Activated T-helper 2 cell treated with anti-CD3 and anti-CD28 coated beads, Interferon-gamma antibody, Interleukin-2, Interleukin-4, amounts not matched to agents 10 μg/mL and 5 μg/mL and 100 μg/mL, durations not matched to agents 14 hours and 24 hours and 36 hours (primary cell): ENCODE measurements around the gene SYNC. TPM values are rescaled to one million over a fixed set of nuclear protein-coding genes. Genes with fewer than 3 reads are reported as not detected.
A peak's percentile ranks its signal among the peaks of the same experiment; 100 is the strongest.
"Not testable (repeated sequence)": the region's sequence is repeated elsewhere in the genome, so short reads cannot be mapped to it uniquely, and the experiment has no call there.

Experiments used
- DNase-seq: peaks from one replicate; pipeline ENCODE4 v3.0.0; 2021; ENCODE audit warnings: low spot score
- H3K27ac Mint-ChIP-seq: one replicate; pipeline ENCODE4 v1.8.0; 2021; ENCODE audit warnings: mixed read lengths
- H3K27me3 Mint-ChIP-seq: one replicate; pipeline ENCODE4 v1.8.0; 2021; ENCODE audit warnings: low read depth, mixed read lengths
- H3K36me3 Mint-ChIP-seq: one replicate; pipeline ENCODE4 v1.8.0; 2021; ENCODE audit warnings: low read depth, mixed read lengths
- H3K4me1 Mint-ChIP-seq: one replicate; pipeline ENCODE4 v1.8.0; 2021; ENCODE audit warnings: low read depth, mixed read lengths
- H3K4me3 Mint-ChIP-seq: one replicate; pipeline ENCODE4 v1.8.0; 2021; ENCODE audit warnings: low read depth, mild to moderate bottlenecking, moderate library complexity, mixed read lengths
- H3K9me3 Mint-ChIP-seq: one replicate; pipeline ENCODE4 v1.8.0; 2021; ENCODE audit warnings: mixed read lengths
- intact Hi-C: fragments of 100-400 bp; cut with micrococcal nuclease; formaldehyde crosslinking; loops from one replicate; pipeline ENCODE4 v1.15.1; 2023
- total RNA-seq: library from RNA; stranded (reverse); gene quantifications from 2 replicates; pipeline ENCODE4 v1.2.3, GENCODE V29; 2022

The SYNC gene
- total RNA-seq, 1 donor from 2014 or later, result not detected

- H3K4me1 Mint-ChIP-seq, H3K9me3 Mint-ChIP-seq, intact Hi-C loops, H3K27ac Mint-ChIP-seq, H3K27me3 Mint-ChIP-seq, H3K4me3 Mint-ChIP-seq, DNase-seq: not testable (repeated sequence)
- peaks cover 77% of the 10 kb centered on the region for H3K36me3 Mint-ChIP-seq
Observed at GRCh38 chr1:32668716-32669115, 33.9 kb downstream of the SYNC start.

DNA sequence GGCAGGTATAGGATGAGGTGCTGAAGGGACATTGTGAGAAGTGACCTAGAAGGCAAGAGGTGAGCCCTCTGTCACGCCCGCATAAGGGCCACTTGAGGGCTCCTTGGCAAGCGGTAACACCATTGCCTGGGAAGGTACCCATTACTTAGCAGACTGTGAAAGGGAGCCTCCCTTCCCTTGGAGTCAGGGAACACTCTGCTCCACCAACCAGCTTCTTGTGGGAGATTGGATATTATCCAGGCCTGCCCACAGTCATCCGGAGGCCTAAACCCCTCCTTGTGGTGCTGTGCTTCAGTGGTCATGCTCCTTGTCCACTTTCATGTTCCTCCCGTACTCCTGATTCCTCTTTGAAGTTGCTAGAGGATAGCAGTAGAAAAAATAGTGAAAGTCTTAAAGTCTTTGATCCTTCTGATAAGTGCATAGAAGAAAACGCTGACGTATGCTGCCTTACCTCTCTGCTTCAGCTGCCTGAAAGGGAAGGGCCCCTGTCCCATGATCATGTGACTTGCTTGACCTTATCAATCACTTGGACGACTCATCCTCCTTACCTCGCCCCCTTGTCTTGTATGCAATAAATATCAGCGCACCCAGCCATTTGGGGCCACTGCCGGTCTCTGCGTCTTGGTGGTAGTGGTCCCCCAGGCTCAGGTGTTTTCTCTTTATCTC is 35.5 kb downstream of the SYNC start:
- no peak overlapping the region for H3K27ac Mint-ChIP-seq
- H3K36me3 Mint-ChIP-seq, result peaks cover 66% of the 10 kb centered on the region
- DNase-seq, result no peak
- intact Hi-C loops, result no loop called here
- peaks cover 5% of the 10 kb centered on the region for H3K4me1 Mint-ChIP-seq
- H3K9me3 Mint-ChIP-seq, result no peaks in the 10 kb centered on the region
- no peak overlapping the region for H3K4me3 Mint-ChIP-seq
- no peaks in the 10 kb centered on the region for H3K27me3 Mint-ChIP-seq

GRCh38 chr1:32665915-32666314 is 36.7 kb downstream of the SYNC start:
- no peak overlapping the region for H3K27ac Mint-ChIP-seq
- intact Hi-C loops, result no loop called here
- peaks cover 68% of the 10 kb centered on the region for H3K36me3 Mint-ChIP-seq
- peaks cover 5% of the 10 kb centered on the region for H3K4me1 Mint-ChIP-seq
- H3K27me3 Mint-ChIP-seq, result no peaks in the 10 kb centered on the region
- no peaks in the 10 kb centered on the region for H3K9me3 Mint-ChIP-seq
- DNase-seq, result no peak
- H3K4me3 Mint-ChIP-seq, result no peak overlapping the region

GRCh38 chr1:32659581-32659980 is 43.0 kb downstream of the SYNC start:
- no peak overlapping the region for H3K27ac Mint-ChIP-seq
- no peak for DNase-seq
- H3K4me3 Mint-ChIP-seq, result no peak overlapping the region
- peaks cover 73% of the 10 kb centered on the region for H3K36me3 Mint-ChIP-seq
- intact Hi-C loops, result no loop called here
- H3K4me1 Mint-ChIP-seq, result peaks cover 21% of the 10 kb centered on the region
- H3K27me3 Mint-ChIP-seq, result no peaks in the 10 kb centered on the region
- H3K9me3 Mint-ChIP-seq, result no peaks in the 10 kb centered on the region

- Mint-ChIP-seq H3K27ac (peak overlapping the region; percentile 100), H3K36me3 (peaks cover 63% of the 10 kb centered on the region), H3K27me3 (no peaks in the 10 kb centered on the region), H3K4me3 (peak overlapping the region; percentile 93), H3K4me1 (peaks cover 41% of the 10 kb centered on the region), H3K9me3 (no peaks in the 10 kb centered on the region)
- intact Hi-C loops, result no loop called here
- no peak for DNase-seq
Observed at GRCh38 chr1:32652244-32652962, 50.2 kb downstream of the SYNC start.

DNA sequence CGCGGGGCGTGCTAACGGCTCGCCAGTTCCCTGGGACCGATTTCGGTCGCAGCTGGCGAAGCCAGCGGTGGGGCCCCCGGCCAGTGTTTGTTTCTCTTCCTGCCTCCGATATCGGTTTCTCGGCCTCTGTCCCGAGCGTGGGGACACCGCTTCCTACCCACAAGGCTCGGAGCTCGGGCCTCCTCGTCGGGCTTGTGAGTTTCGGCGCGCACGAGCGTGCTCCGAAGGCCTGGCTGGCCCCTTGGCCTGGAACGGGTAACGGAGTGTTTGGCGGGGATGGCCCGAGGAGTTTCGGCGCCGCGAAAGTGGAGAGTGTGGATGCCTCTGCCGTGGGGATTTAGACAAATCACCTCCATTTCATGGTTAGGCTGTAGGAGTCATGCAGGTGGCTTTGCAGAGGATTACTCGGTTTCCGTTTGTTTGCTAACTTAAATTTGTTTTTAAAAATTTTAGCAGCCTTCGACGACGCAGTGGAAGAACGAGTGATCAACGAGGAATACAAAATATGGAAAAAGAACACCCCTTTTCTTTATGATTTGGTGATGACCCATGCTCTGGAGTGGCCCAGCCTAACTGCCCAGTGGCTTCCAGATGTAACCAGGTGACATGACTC is 51.0 kb downstream of the SYNC start:
- no peaks in the 10 kb centered on the region for H3K9me3 Mint-ChIP-seq
- H3K36me3 Mint-ChIP-seq, result peaks cover 54% of the 10 kb centered on the region
- H3K27ac Mint-ChIP-seq, result peak overlapping the region; percentile 100
- H3K27me3 Mint-ChIP-seq, result no peaks in the 10 kb centered on the region
- no peak for DNase-seq
- peaks cover 38% of the 10 kb centered on the region for H3K4me1 Mint-ChIP-seq
- peak overlapping the region; percentile 93 for H3K4me3 Mint-ChIP-seq
- intact Hi-C loops, result loop anchor here (2.0 kb wide), 4 partner anchors 29 to 473 kb away; partner anchors contain the start of genes S100PBP, TXLNA and YARS1

DNA sequence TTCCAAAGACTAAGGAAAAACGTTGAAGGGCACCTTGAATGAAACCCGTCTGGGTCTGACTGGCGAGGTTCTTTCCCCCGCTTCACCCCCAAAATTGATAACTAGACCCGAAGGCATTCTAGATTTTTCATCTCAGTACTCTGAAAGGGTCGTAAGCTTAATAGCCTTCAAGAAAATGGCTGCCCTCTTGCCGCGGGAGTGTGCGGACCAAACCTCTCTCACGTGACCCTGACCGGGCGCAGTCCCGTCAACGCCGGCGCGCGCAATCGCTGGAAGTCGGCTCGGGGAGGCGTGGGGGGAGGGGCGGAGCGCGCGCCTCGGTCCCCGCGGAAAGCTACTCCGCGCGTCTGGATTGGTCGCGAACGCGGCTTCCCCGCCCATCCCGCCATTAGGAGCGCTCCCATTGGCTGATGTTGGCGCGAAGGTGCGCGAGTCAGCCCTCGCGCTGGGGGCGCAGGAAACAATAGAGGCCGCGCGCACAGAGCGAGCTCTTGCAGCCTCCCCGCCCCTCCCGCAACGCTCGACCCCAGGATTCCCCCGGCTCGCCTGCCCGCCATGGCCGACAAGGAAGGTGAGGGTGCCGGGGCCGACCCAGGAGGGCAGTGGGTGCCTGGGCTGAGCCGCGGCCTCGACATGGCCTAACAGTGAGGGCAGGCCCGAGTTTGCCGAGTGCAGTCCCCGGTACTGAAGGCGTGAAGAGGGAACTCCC is 51.7 kb downstream of the SYNC start, which contains the start of gene RBBP4:
Gene RBBP4 (plus strand): TSS at position 457 of the 709 bp plus-strand sequence. CDS start 99 bp downstream, at position 556.
- Mint-ChIP-seq H3K4me1 (peaks cover 36% of the 10 kb centered on the region), H3K9me3 (no peaks in the 10 kb centered on the region), H3K4me3 (peak within 1 kb of the TSS; percentile 93), H3K27me3 (no peaks in the 10 kb centered on the region), H3K36me3 (peaks cover 53% of the 10 kb centered on the region), H3K27ac (peak within 1 kb of the TSS; percentile 100)
- intact Hi-C loops, result loop anchor here (1.0 to 2.0 kb wide), 6 partner anchors 28 to 579 kb away; partner anchors contain the start of genes S100PBP, TMEM39B, TXLNA and YARS1
- peak; percentile 98 for DNase-seq

GRCh38 chr1:32650248-32650751 is 52.3 kb downstream of the SYNC start, which contains the start of gene ZBTB8OS:
ZBTB8OS (minus strand) TSS chr1:32650550; CDS start chr1:32650529, 21 bp downstream.
- peaks cover 51% of the 10 kb centered on the region for H3K36me3 Mint-ChIP-seq

GRCh38 chr1:32647308-32648134 is 55.0 kb downstream of the SYNC start:
- intact Hi-C loops, result no loop called here
- peak overlapping the region; percentile 34 for H3K27ac Mint-ChIP-seq
- no peak for DNase-seq
- H3K36me3 Mint-ChIP-seq, result peaks cover 31% of the 10 kb centered on the region
- no peaks in the 10 kb centered on the region for H3K27me3 Mint-ChIP-seq
- peaks cover 21% of the 10 kb centered on the region for H3K4me1 Mint-ChIP-seq
- H3K4me3 Mint-ChIP-seq, result peak overlapping the region; percentile 76
- no peaks in the 10 kb centered on the region for H3K9me3 Mint-ChIP-seq

More at GRCh38 chr1:32650248-32650751, 52.3 kb downstream of the SYNC start, which contains the start of gene ZBTB8OS:
- no peaks in the 10 kb centered on the region for H3K9me3 Mint-ChIP-seq
- peak; percentile 86 for DNase-seq
- H3K4me1 Mint-ChIP-seq, result peaks cover 33% of the 10 kb centered on the region
- intact Hi-C loops, result loop anchor here (1.0 to 2.0 kb wide), 6 partner anchors 27 to 578 kb away; partner anchors contain the start of genes S100PBP, TMEM39B, TXLNA and YARS1
- peak within 1 kb of the TSS; percentile 93 for H3K4me3 Mint-ChIP-seq
- no peaks in the 10 kb centered on the region for H3K27me3 Mint-ChIP-seq
- peak within 1 kb of the TSS; percentile 100 for H3K27ac Mint-ChIP-seq

GRCh38 chr1:32644426-32644825 is 58.1 kb downstream of the SYNC start:
- no peak overlapping the region for H3K4me3 Mint-ChIP-seq

GRCh38 chr1:32642292-32642827 is 60.2 kb downstream of the SYNC start:
- H3K4me3 Mint-ChIP-seq, H3K9me3 Mint-ChIP-seq, H3K4me1 Mint-ChIP-seq, H3K27me3 Mint-ChIP-seq, intact Hi-C loops, H3K27ac Mint-ChIP-seq, DNase-seq: not testable (repeated sequence)
- H3K36me3 Mint-ChIP-seq, result peaks cover 10% of the 10 kb centered on the region

More at GRCh38 chr1:32644426-32644825, 58.1 kb downstream of the SYNC start:
- no peak for DNase-seq
- H3K4me1 Mint-ChIP-seq, result peaks cover 9% of the 10 kb centered on the region
- no peak overlapping the region for H3K27ac Mint-ChIP-seq
- intact Hi-C loops, result no loop called here
- no peaks in the 10 kb centered on the region for H3K27me3 Mint-ChIP-seq
- peaks cover 13% of the 10 kb centered on the region for H3K36me3 Mint-ChIP-seq
- H3K9me3 Mint-ChIP-seq, result no peaks in the 10 kb centered on the region
